K562 (cell line): ENCODE measurements around the gene P2RX2. TPM values are rescaled to one million over a fixed set of nuclear protein-coding genes. Genes with fewer than 3 reads are reported as not detected.

Experiments
- ATAC-seq: fragments of 200-7000 bp; cut with Tn5 transposase; 3 replicates; pipeline ENCODE4 v1.9.1; 2020; ENCODE audit warnings: moderate library complexity
- BruUV-seq: library from RNA; stranded (reverse); fragments of 400-500 nt; replicated peaks from 2 replicates; lab custom pipeline; 2021; lab: Mats Ljungman, UMichigan
- CTCF ChIA-PET: fragments of 300-600 bp; formaldehyde crosslinking; extraction: SDS; loops from one replicate; lab custom pipeline; 2021; ENCODE audit warnings: low intra/inter-chr PET ratio; lab: Yijun Ruan, JAX
- POLR2A ChIA-PET: fragments of 300-600, 350-650 bp; sonication (Branson Sonifier 250); formaldehyde crosslinking; extraction: SDS; loops from one replicate; lab custom pipeline; 2021; ENCODE audit warnings: antibody characterized with exemption, inconsistent platforms; lab: Yijun Ruan, JAX
- DNase-seq, 4 experiments: peaks; one replicate each; pipeline versions ENCODE4 v3.0.0 to v3.0.0-alpha.2; 2011 to 2018; ENCODE audit warnings: low spot score in 3 of 4, mixed read lengths in 3 of 4; ENCODE audit errors: extremely low read depth in 1 of 4
- FAIRE-seq: peaks from 2 replicates; lab custom pipeline; 2011; peaks lifted over from hg19 to GRCh38; lab: Jason Lieb, UNC
- H2AFZ ChIP-seq: 2 replicates; pipeline ENCODE4 v1.6.0; 2011; ENCODE audit warnings: low read depth, low read length, control low read depth, inconsistent platforms
- H3K27ac ChIP-seq: fragments of 200-600 bp; 3 replicates; pipeline ENCODE4 v1.8.0; 2011; ENCODE audit warnings: low read depth, mild to moderate bottlenecking, control low read depth, inconsistent platforms, low read length, moderate library complexity, mixed read lengths; ENCODE audit errors: extremely low read depth
- H3K27me3 ChIP-seq, 2 experiments: fragments of 300-600 bp in 1 of 2; 2 replicates in 1 of 2; 3 replicates in 1 of 2; pipeline versions ENCODE4 v1.6.0 to v1.8.0; 2011; ENCODE audit warnings: inconsistent platforms in 2 of 2, low read length in 2 of 2, mild to moderate bottlenecking in 1 of 2, mixed read lengths in 1 of 2, moderate library complexity in 1 of 2; ENCODE audit not compliant: control insufficient read depth in 2 of 2, insufficient read depth in 2 of 2
- H3K36me3 ChIP-seq: fragments of 300-600 bp; 3 replicates; pipeline ENCODE4 v1.8.0; 2011; ENCODE audit warnings: mild to moderate bottlenecking, low read length, inconsistent platforms; ENCODE audit not compliant: control insufficient read depth, insufficient read depth
- H3K4me1 ChIP-seq, 2 experiments: fragments of 200-600 bp in 1 of 2; replicated peaks in 1 of 2; 2 replicates in 1 of 2; 3 replicates in 1 of 2; pipeline versions ENCODE4 v1.5.1 to v1.8.0; 2011; ENCODE audit warnings: inconsistent platforms in 2 of 2, low read length in 2 of 2, mild to moderate bottlenecking in 1 of 2, mixed read lengths in 1 of 2, moderate library complexity in 1 of 2; ENCODE audit not compliant: control insufficient read depth in 2 of 2, insufficient read depth in 2 of 2
- H3K4me2 ChIP-seq: 2 replicates; pipeline ENCODE4 v1.6.1; 2011; ENCODE audit warnings: low read length, control low read depth, inconsistent platforms, mixed read lengths; ENCODE audit not compliant: insufficient read depth
- H3K4me3 ChIP-seq: fragments of 200-600 bp; sonication (generic), shearing (Covaris generic); 2 replicates; pipeline ENCODE4 v1.5.1; 2016; ENCODE audit warnings: control low read depth, inconsistent platforms
- H3K79me2 ChIP-seq: fragments of 200-600 bp; 3 replicates; pipeline ENCODE4 v1.8.0; 2011; ENCODE audit warnings: low read length, inconsistent platforms; ENCODE audit not compliant: control insufficient read depth, insufficient read depth
- H3K9ac ChIP-seq, 2 experiments: 2 replicates each; pipeline versions ENCODE4 v1.6.0 to v1.6.1; 2011; ENCODE audit warnings: low read depth in 2 of 2, low read length in 2 of 2, control low read depth in 1 of 2, inconsistent platforms in 1 of 2, mild to moderate bottlenecking in 1 of 2, mixed read lengths in 1 of 2; ENCODE audit not compliant: insufficient read depth in 1 of 2
- H3K9me1 ChIP-seq: one replicate; pipeline ENCODE4 v1.6.0; 2011; ENCODE audit warnings: inconsistent platforms, mild to moderate bottlenecking, low read length, moderate library complexity; ENCODE audit not compliant: control insufficient read depth, insufficient read depth
- H3K9me3 ChIP-seq: replicated peaks from 2 replicates; pipeline ENCODE4 v1.5.1; 2011; ENCODE audit warnings: low read depth, low read length, inconsistent platforms; ENCODE audit not compliant: control insufficient read depth, insufficient read depth
- H4K20me1 ChIP-seq: replicated peaks from 2 replicates; pipeline ENCODE4 v1.6.1; 2011; ENCODE audit warnings: low read length, inconsistent platforms, mixed read lengths; ENCODE audit not compliant: control insufficient read depth, insufficient read depth
- CHD4 ChIP-seq: fragments of 200-600 bp; sonication (generic); IDR thresholded peaks from 3 replicates; pipeline ENCODE4 v1.6.1; 2012; ENCODE audit warnings: low read depth, mild to moderate bottlenecking, mixed read lengths, low read length, inconsistent platforms; ENCODE audit not compliant: insufficient read depth, insufficient replicate concordance, poor library complexity, severe bottlenecking
- CXXC5 ChIP-seq: fragments of 250-450 bp; sonication (Bioruptor Pico); IDR thresholded peaks from 2 replicates; pipeline ENCODE4 v1.8.0; 2022; ENCODE audit warnings: inconsistent platforms, mild to moderate bottlenecking, moderate library complexity
- DIDO1 ChIP-seq: fragments of 450-650 bp; IDR thresholded peaks from 2 replicates; pipeline ENCODE4 v1.6.1; 2016; ENCODE audit warnings: low read depth, missing biosample characterization, missing genetic modification characterization
- IRF2 ChIP-seq: sonication (generic); formaldehyde crosslinking; IDR thresholded peaks from 2 replicates; pipeline ENCODE4 v1.8.1; 2022; ENCODE audit warnings: mild to moderate bottlenecking, missing genetic modification reagents
- MEF2D ChIP-seq: conservative IDR thresholded peaks from 2 replicates; pipeline ENCODE4 v1.6.1; 2016; ENCODE audit warnings: low read depth, missing genetic modification characterization, missing compliant biosample characterization
- MTA3 ChIP-seq: fragments of 450-650 bp; formaldehyde crosslinking; IDR thresholded peaks from 2 replicates; pipeline ENCODE4 v1.6.1; 2017; ENCODE audit warnings: mild to moderate bottlenecking, borderline replicate concordance
- NR4A1 ChIP-seq, 2 experiments: fragments of 250-450 bp in 1 of 2; fragments of 450-650 bp in 1 of 2; sonication (Bioruptor Pico) in 1 of 2; IDR thresholded peaks; 2 replicates each; pipeline versions ENCODE4 v1.4.0 to v1.6.1; 2016 to 2020; ENCODE audit warnings: mild to moderate bottlenecking in 2 of 2, missing compliant biosample characterization in 1 of 2, missing genetic modification characterization in 1 of 2, moderate library complexity in 1 of 2
- OTX1 ChIP-seq: fragments of 450-650 bp; formaldehyde crosslinking; IDR thresholded peaks from 2 replicates; pipeline ENCODE4 v1.4.0; 2022; ENCODE audit warnings: mild to moderate bottlenecking
- PCBP2 ChIP-seq: fragments of 200-400 bp; formaldehyde crosslinking; IDR thresholded peaks from 2 replicates; pipeline ENCODE4 v1.6.1; 2018; ENCODE audit warnings: low read length, low read depth, mild to moderate bottlenecking, moderate library complexity; ENCODE audit not compliant: poor library complexity, severe bottlenecking
- SFPQ ChIP-seq: fragments of 200-400 bp; formaldehyde crosslinking; IDR thresholded peaks from 2 replicates; pipeline ENCODE4 v1.6.1; 2017; ENCODE audit warnings: mild to moderate bottlenecking, low read depth, low read length, moderate library complexity
- THRA ChIP-seq: fragments of 450-650 bp; IDR thresholded peaks from 2 replicates; pipeline ENCODE4 v1.6.1; 2017; ENCODE audit warnings: mild to moderate bottlenecking, moderate library complexity
- ZBTB12 ChIP-seq: fragments of 250-450 bp; sonication (Bioruptor Pico); IDR thresholded peaks from 2 replicates; pipeline ENCODE4 v1.4.0; 2020
- WGBS: fragments of 100-300 bp; shearing (Covaris generic); methylation state at CpG from one replicate; pipeline ENCODE4 v1.1.6; 2016; ENCODE audit warnings: low coverage, mixed read lengths; ENCODE audit not compliant: insufficient coverage; ENCODE audit errors: missing lambda C conversion rate; 5-methylcytosine and 5-hydroxymethylcytosine counted together
- in situ Hi-C: fragments of 300-500 bp; cut with MboI; formaldehyde crosslinking; loops from 4 replicates; pipeline ENCODE4 v1.15.0; 2018; ENCODE audit warnings: inconsistent platforms, mixed read lengths
- intact Hi-C: fragments of 100-400 bp; cut with micrococcal nuclease; formaldehyde crosslinking; loops from 2 replicates; pipeline ENCODE4 v1.14.2; 2022
- polyA plus RNA-seq, 8 experiments: library from polyadenylated mRNA; depleted of rRNA in 4 of 8; stranded (reverse) in 5 of 8; unstranded in 3 of 8; fragments of >200 nt; fragmentation: Nextera tagmentation in 2 of 8; fragmentation: Illumina TruSeq in 1 of 8; extraction: Ambion mirVana in 2 of 8; extraction: Trizol in 1 of 8; gene quantifications; 2 replicates each; pipeline versions ENCODE4 v1.2.1 to v1.2.3, GENCODE V29; 2011 to 2014; ENCODE audit warnings: inconsistent platforms in 1 of 8, missing spikeins in 1 of 8
- total RNA-seq, 7 experiments: library from RNA; depleted of rRNA in 6 of 7; stranded (reverse); fragments of >200 nt in 6 of 7; fragmentation: Illumina TruSeq in 2 of 7; extraction: Trizol in 2 of 7; gene quantifications; 2 replicates each; pipeline versions ENCODE4 v1.2.1 to v1.2.3, GENCODE V29; 2011 to 2021; ENCODE audit warnings: low replicate concordance in 1 of 7
- TF ChIP-seq, protein P1 (sequence below): fragments of 450-650 bp; IDR thresholded peaks from 2 replicates; pipeline ENCODE4 v1.6.1; 2014; ENCODE audit warnings: low read depth, mild to moderate bottlenecking, moderate library complexity, borderline replicate concordance
- TF ChIP-seq, protein P2 (sequence below): fragments of 250-450 bp; sonication (Bioruptor Pico); IDR thresholded peaks from 2 replicates; pipeline ENCODE4 v1.8.0; 2022; ENCODE audit warnings: inconsistent platforms

P2RX2 gene
- total and polyA plus RNA-seq, 9 of the 15 experiments (the other 6 are each of a cell fraction or from before 2014, with no cell fraction given), result not detected

GRCh38 chr12:132660996-132661395, 42.4 kb downstream of the P2RX2 start:
- intact Hi-C loops, result no loop called here
- no peak for TF ChIP-seq MEF2D
- no peak for TF ChIP-seq ZBTB12
- no peak for TF ChIP-seq MTA3
- no peak for TF ChIP-seq OTX1 (CRISPR knock-in tag)
- no peak for TF ChIP-seq PCBP2
- TF ChIP-seq CHD4, result no peak
- TF ChIP-seq IRF2 (CRISPR knock-in tag), result no peak
- TF ChIP-seq THRA, result no peak
- no peak for TF ChIP-seq SFPQ
- no peak for TF ChIP-seq NR4A1 (CRISPR knock-in tag; IDR thresholded peaks at IDR 0.05)
- TF ChIP-seq NR4A1 (tag; IDR thresholded peaks at IDR 0.05), result no peak
- TF ChIP-seq, protein P1, sequence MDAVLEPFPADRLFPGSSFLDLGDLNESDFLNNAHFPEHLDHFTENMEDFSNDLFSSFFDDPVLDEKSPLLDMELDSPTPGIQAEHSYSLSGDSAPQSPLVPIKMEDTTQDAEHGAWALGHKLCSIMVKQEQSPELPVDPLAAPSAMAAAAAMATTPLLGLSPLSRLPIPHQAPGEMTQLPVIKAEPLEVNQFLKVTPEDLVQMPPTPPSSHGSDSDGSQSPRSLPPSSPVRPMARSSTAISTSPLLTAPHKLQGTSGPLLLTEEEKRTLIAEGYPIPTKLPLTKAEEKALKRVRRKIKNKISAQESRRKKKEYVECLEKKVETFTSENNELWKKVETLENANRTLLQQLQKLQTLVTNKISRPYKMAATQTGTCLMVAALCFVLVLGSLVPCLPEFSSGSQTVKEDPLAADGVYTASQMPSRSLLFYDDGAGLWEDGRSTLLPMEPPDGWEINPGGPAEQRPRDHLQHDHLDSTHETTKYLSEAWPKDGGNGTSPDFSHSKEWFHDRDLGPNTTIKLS, result no peak
- TF ChIP-seq, protein P2, sequence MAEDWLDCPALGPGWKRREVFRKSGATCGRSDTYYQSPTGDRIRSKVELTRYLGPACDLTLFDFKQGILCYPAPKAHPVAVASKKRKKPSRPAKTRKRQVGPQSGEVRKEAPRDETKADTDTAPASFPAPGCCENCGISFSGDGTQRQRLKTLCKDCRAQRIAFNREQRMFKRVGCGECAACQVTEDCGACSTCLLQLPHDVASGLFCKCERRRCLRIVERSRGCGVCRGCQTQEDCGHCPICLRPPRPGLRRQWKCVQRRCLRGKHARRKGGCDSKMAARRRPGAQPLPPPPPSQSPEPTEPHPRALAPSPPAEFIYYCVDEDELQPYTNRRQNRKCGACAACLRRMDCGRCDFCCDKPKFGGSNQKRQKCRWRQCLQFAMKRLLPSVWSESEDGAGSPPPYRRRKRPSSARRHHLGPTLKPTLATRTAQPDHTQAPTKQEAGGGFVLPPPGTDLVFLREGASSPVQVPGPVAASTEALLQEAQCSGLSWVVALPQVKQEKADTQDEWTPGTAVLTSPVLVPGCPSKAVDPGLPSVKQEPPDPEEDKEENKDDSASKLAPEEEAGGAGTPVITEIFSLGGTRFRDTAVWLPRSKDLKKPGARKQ (CRISPR knock-in tag), result no peak
- no peak for TF ChIP-seq CXXC5 (CRISPR knock-in tag)
- no peak for TF ChIP-seq DIDO1 (tag)

More at GRCh38 chr12:132660996-132661395, 42.4 kb downstream of the P2RX2 start:
- peaks cover 100% of the 10 kb centered on the region for H3K36me3 ChIP-seq
- no peak overlapping the region for H3K9ac ChIP-seq
- 87% methylated on average over 8 of the region's 11 CpGs for WGBS
- ChIA-PET CTCF (no interaction called here), POLR2A (no interaction called here)
- no peak overlapping the region for H3K27ac ChIP-seq
- no peak overlapping the region for H3K4me3 ChIP-seq
- no peaks in the 10 kb centered on the region for H3K9me1 ChIP-seq
- peaks cover 3% of the 10 kb centered on the region; the same call in 1 of the 2 replicates for H4K20me1 ChIP-seq
- H3K9me3 ChIP-seq, result no peaks in the 10 kb centered on the region
- ATAC-seq (no peak), FAIRE-seq (no peak), DNase-seq (no peak)
- no peak overlapping the region for H3K4me2 ChIP-seq
- no peaks in the 10 kb centered on the region for H3K27me3 ChIP-seq
- no peaks in the 10 kb centered on the region for H3K4me1 ChIP-seq
- in situ Hi-C loops, result no loop called here
- TSS peak; percentile 10 for BruUV-seq
- no peak overlapping the region for H2AFZ ChIP-seq
- H3K79me2 ChIP-seq, result no peaks in the 10 kb centered on the region
